Activated CD8-positive, alpha-beta memory T cell treated with anti-CD3 and anti-CD28 coated beads, Interleukin-2, amount 50 U/mL, for 4 hours (primary cell): ENCODE results near the gene SLC35B3.
"Not testable (repeated sequence)": the region's sequence is repeated elsewhere in the genome, so short reads cannot be mapped to it uniquely, and the experiment has no call there.

Experiments
- DNase-seq: peaks from one replicate; pipeline ENCODE4 v3.0.0-alpha.2; 2020

SLC35B3 gene

GRCh38 chr6:8435093-8435844, at the start of gene SLC35B3:
Gene SLC35B3, minus strand, starts transcription at chr6:8435545.
- DNase-seq: peak; percentile 99

- DNase-seq: no peak
Measured at GRCh38 chr6:8483650-8484049, 48.3 kb upstream of the SLC35B3 start.

- no peak for DNase-seq
Measured at GRCh38 chr6:8481727-8482126, 46.4 kb upstream of the SLC35B3 start.

GRCh38 chr6:8478418-8478817, 43.1 kb upstream of the SLC35B3 start:
- DNase-seq: no peak

- no peak for DNase-seq
Measured at GRCh38 chr6:8476656-8477055, 41.3 kb upstream of the SLC35B3 start.

GRCh38 chr6:8468552-8469356, 33.4 kb upstream of the SLC35B3 start:
- no peak for DNase-seq

- no peak for DNase-seq
Measured at GRCh38 chr6:8462694-8463093, 27.3 kb upstream of the SLC35B3 start.

GRCh38 chr6:8462169-8462568, 26.8 kb upstream of the SLC35B3 start:
- no peak for DNase-seq

GRCh38 chr6:8446391-8446790, 11.0 kb upstream of the SLC35B3 start:
- DNase-seq: no peak

GRCh38 chr6:8445930-8446329, 10.6 kb upstream of the SLC35B3 start:
- not testable (repeated sequence) for DNase-seq

GRCh38 chr6:8442150-8442549, 6.8 kb upstream of the SLC35B3 start:
- DNase-seq: no peak

- no peak for DNase-seq
Measured at GRCh38 chr6:8441452-8441851, 6.1 kb upstream of the SLC35B3 start.

- DNase-seq: no peak
Measured at GRCh38 chr6:8439601-8440268, 4.4 kb upstream of the SLC35B3 start.

- DNase-seq: no peak
Measured at GRCh38 chr6:8437813-8438212, 2.5 kb upstream of the SLC35B3 start.

GRCh38 chr6:8436966-8437365, 1.6 kb upstream of the SLC35B3 start:
- no peak for DNase-seq

GRCh38 chr6:8435845-8436168, 462 bp upstream of the SLC35B3 start:
- DNase-seq: no peak

GRCh38 chr6:8434727-8435092, 635 bp downstream of the SLC35B3 start:
- no peak for DNase-seq

GRCh38 chr6:8432614-8433013, 2.7 kb downstream of the SLC35B3 start:
- no peak for DNase-seq

- no peak for DNase-seq
Measured at GRCh38 chr6:8429821-8430220, 5.5 kb downstream of the SLC35B3 start.

- not testable (repeated sequence) for DNase-seq
Measured at GRCh38 chr6:8426544-8426943, 8.8 kb downstream of the SLC35B3 start.

- DNase-seq: no peak
Measured at GRCh38 chr6:8420031-8420588, 15.2 kb downstream of the SLC35B3 start.

- DNase-seq: no peak
Measured at GRCh38 chr6:8415913-8416312, 19.4 kb downstream of the SLC35B3 start.

- no peak for DNase-seq
Measured at GRCh38 chr6:8415280-8415679, 20.1 kb downstream of the SLC35B3 start.

- no peak for DNase-seq
Measured at GRCh38 chr6:8414844-8415243, 20.5 kb downstream of the SLC35B3 start.
